ENCODE data around the gene CASQ1. TPM values are rescaled to one million over a fixed set of nuclear protein-coding genes. Genes with fewer than 3 reads are reported as not detected.

The CASQ1 gene
- total and polyA plus RNA-seq, 2 of the 13 experiments (the other 11 are each of a cell fraction or from before 2014, with no cell fraction given): 0.09 to 0.20 TPM

DNA sequence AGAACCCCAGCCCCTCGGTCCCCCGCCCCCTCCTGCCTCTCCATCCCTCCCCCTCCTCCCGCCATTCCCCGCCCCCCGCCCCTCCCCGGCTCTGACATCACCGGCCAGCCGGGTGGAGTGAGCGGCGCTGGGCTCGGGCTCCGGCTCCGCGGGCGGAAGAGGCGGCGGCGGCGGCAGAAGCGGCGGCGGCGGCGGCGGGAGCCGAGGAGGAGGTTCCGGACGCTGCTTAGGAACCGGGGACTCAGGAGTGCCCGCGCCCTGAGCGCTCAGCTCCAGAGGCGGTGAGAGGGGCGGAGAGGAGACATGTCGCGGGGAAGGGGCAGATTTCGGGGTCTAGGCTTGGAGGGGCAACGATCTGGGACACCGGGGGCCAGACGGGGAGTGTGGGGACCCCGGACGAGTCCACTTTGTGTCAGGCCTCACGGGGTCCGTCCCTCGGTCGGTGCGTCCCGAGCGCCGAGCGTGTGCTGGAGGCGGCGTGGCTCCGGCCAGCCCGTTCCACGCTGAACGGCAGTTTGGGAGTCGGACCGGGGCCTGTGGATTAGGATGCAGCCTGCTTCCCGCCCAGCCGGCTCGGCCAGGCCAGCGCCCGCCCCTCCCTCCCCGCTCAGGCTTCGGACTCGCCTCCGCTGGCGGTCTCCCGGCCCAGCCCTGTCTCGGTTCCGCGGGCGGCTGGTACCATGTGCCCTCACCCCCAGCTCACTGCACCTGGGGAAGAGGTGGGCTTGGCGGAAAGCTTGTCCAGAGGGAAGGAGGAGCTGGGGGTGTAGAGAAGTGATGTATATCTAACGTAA, 15.1 kb downstream of the CASQ1 start, which contains the start of gene PEA15 (continued):
- TF ChIP-seq ZNF746 (CRISPR knock-in tag; IDR thresholded peaks at IDR 0.05) (peak; percentile 48; the same call in 1 of the 2 replicates), MTERF4 (CRISPR knock-in tag; IDR thresholded peaks at IDR 0.05) (no peak), ZNF430 (CRISPR knock-in tag; IDR thresholded peaks at IDR 0.05) (peak; percentile 38; the same call in 1 of the 2 replicates), FOXK1 (CRISPR knock-in tag; IDR thresholded peaks at IDR 0.05; ENCODE audit: borderline replicate concordance, low read depth) (no peak), RFX5 (IDR thresholded peaks at IDR 0.05; ENCODE audit: low read depth, low read length) (no peak), TBP (CRISPR knock-in tag; IDR thresholded peaks at IDR 0.05) (no peak), NPAS2 (CRISPR knock-in tag; IDR thresholded peaks at IDR 0.05; ENCODE audit: borderline replicate concordance) (no peak), REPIN1 (CRISPR knock-in tag; IDR thresholded peaks at IDR 0.05; ENCODE audit: borderline replicate concordance, low read depth) (0 out of 2 replicates have a peak, but pooled peaks have one; percentile 17), ASH2L (IDR thresholded peaks at IDR 0.05; ENCODE audit: insufficient read length, low read depth, low read length) (peak; percentile 52), HNRNPLL (IDR thresholded peaks at IDR 0.05; ENCODE audit: low read depth, low read length, poor library complexity, severe bottlenecking) (peak; percentile 62), MAFG (CRISPR knock-in tag; IDR thresholded peaks at IDR 0.05) (no peak), ZNF607 (CRISPR knock-in tag; IDR thresholded peaks at IDR 0.05; ENCODE audit: borderline replicate concordance) (peak; percentile 73; the same call in 1 of the 2 replicates), ZNF225 (CRISPR knock-in tag; IDR thresholded peaks at IDR 0.05) (0 out of 2 replicates have a peak, but pooled peaks have one; percentile 27), ZNF446 (CRISPR knock-in tag; IDR thresholded peaks at IDR 0.05) (no peak), ZNF432 (CRISPR knock-in tag; IDR thresholded peaks at IDR 0.05; ENCODE audit: borderline replicate concordance) (no peak), TBX3 (IDR thresholded peaks at IDR 0.05; ENCODE audit: borderline replicate concordance) (no peak), MYPOP (CRISPR knock-in tag; IDR thresholded peaks at IDR 0.05) (0 out of 2 replicates have a peak, but pooled peaks have one; percentile 40), HIC2 (CRISPR knock-in tag; IDR thresholded peaks at IDR 0.05; ENCODE audit: low read depth) (no peak), ZNF629 (CRISPR knock-in tag; conservative IDR thresholded peaks at IDR 0.05) (no peak), GTF2F1 (IDR thresholded peaks at IDR 0.05; ENCODE audit: low read length) (no peak), ZFY (CRISPR knock-in tag; IDR thresholded peaks at IDR 0.05) (peak; percentile 87)
- TF ChIP-seq, protein P1, sequence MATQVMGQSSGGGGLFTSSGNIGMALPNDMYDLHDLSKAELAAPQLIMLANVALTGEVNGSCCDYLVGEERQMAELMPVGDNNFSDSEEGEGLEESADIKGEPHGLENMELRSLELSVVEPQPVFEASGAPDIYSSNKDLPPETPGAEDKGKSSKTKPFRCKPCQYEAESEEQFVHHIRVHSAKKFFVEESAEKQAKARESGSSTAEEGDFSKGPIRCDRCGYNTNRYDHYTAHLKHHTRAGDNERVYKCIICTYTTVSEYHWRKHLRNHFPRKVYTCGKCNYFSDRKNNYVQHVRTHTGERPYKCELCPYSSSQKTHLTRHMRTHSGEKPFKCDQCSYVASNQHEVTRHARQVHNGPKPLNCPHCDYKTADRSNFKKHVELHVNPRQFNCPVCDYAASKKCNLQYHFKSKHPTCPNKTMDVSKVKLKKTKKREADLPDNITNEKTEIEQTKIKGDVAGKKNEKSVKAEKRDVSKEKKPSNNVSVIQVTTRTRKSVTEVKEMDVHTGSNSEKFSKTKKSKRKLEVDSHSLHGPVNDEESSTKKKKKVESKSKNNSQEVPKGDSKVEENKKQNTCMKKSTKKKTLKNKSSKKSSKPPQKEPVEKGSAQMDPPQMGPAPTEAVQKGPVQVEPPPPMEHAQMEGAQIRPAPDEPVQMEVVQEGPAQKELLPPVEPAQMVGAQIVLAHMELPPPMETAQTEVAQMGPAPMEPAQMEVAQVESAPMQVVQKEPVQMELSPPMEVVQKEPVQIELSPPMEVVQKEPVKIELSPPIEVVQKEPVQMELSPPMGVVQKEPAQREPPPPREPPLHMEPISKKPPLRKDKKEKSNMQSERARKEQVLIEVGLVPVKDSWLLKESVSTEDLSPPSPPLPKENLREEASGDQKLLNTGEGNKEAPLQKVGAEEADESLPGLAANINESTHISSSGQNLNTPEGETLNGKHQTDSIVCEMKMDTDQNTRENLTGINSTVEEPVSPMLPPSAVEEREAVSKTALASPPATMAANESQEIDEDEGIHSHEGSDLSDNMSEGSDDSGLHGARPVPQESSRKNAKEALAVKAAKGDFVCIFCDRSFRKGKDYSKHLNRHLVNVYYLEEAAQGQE (IDR thresholded peaks at IDR 0.05; ENCODE audit: borderline replicate concordance in 1 of 2, low read depth in 1 of 2, low read length in 2 of 2): no peak

Data from HepG2 (cell line).